HCT116 (cell line): Measurements from ENCODE around the gene SLC35G6. TPM values are rescaled to one million over a fixed set of nuclear protein-coding genes. Genes with fewer than 3 reads are reported as not detected.

Experiments used
- ATAC-seq: fragments of 200-7000 bp; cut with Tn5 transposase; 2 replicates; pipeline ENCODE4 v1.9.1; 2020; ENCODE audit warnings: mild to moderate bottlenecking, moderate library complexity
- BruUV-seq: library from RNA; stranded (reverse); fragments of 400-500 nt; replicated peaks from 2 replicates; lab custom pipeline; 2021; lab: Mats Ljungman, UMichigan
- CTCF ChIA-PET: fragments of 300-600 bp; sonication (Branson Sonifier 250); formaldehyde crosslinking; loops from one replicate; lab custom pipeline; 2021; ENCODE audit warnings: antibody characterized with exemption; lab: Charles Lee
- POLR2A ChIA-PET: fragments of 300-600, 350-600 bp; sonication (Branson Sonifier 250); formaldehyde crosslinking; loops from one replicate; lab custom pipeline; 2021; ENCODE audit warnings: antibody characterized with exemption; lab: Charles Lee
- RAD21 ChIA-PET, 2 experiments: fragments of 300-600 bp; sonication (Branson Sonifier 250); formaldehyde crosslinking; loops; one replicate each; lab custom pipeline; 2023; ENCODE audit warnings: low total read pairs in 2 of 2; ENCODE audit not compliant: uncharacterized antibody in 2 of 2, unreplicated experiment in 2 of 2, low non-redundant PET in 1 of 2; lab: Charles Lee
- DNase-seq: peaks from one replicate; pipeline ENCODE4 v3.0.0-alpha.2; 2010; ENCODE audit warnings: low read depth, low spot score
- H2AFZ ChIP-seq: fragments of 200-600 bp; shearing (Covaris generic), sonication (generic); 2 replicates; pipeline ENCODE4 v1.6.1; 2017; ENCODE audit warnings: low read depth, mixed run types, mixed read lengths, antibody characterized with exemption, low read length; ENCODE audit not compliant: poor library complexity, severe bottlenecking
- H3K27ac ChIP-seq: 2 replicates; pipeline ENCODE4 v1.5.1; 2012; ENCODE audit warnings: low read depth, low read length
- H3K27me3 ChIP-seq: fragments of 200-600 bp; sonication (generic); 2 replicates; pipeline ENCODE4 v1.6.1; 2016; ENCODE audit warnings: mixed run types, low read length, mixed read lengths; ENCODE audit not compliant: insufficient read depth
- H3K36me3 ChIP-seq, 2 experiments: fragments of 200-500 bp in 1 of 2; fragments of 200-600 bp in 1 of 2; sonication (Bioruptor generic) in 1 of 2; sonication (generic) in 1 of 2; 2 replicates each; pipeline versions ENCODE4 v1.5.1 to v1.6.1; 2014 to 2016; ENCODE audit warnings: low read length in 2 of 2, inconsistent platforms in 1 of 2, mixed read lengths in 1 of 2, mixed run types in 1 of 2; ENCODE audit not compliant: insufficient read depth in 2 of 2, control insufficient read depth in 1 of 2
- H3K4me1 ChIP-seq, 2 experiments: fragments of 200-600 bp in 1 of 2; sonication (generic) in 1 of 2; 2 replicates each; pipeline versions ENCODE4 v1.5.1 to v1.6.1; 2012 to 2017; ENCODE audit warnings: low read length in 2 of 2, inconsistent platforms in 1 of 2, mild to moderate bottlenecking in 1 of 2, mixed read lengths in 1 of 2, mixed run types in 1 of 2, moderate library complexity in 1 of 2; ENCODE audit not compliant: insufficient read depth in 2 of 2, control insufficient read depth in 1 of 2
- H3K4me2 ChIP-seq: fragments of 200-600 bp; sonication (generic); 2 replicates; pipeline ENCODE4 v1.6.1; 2017; ENCODE audit warnings: mixed run types, low read length, mixed read lengths
- H3K4me3 ChIP-seq, 2 experiments: fragments of 200-600 bp in 1 of 2; sonication (generic) in 1 of 2; replicated peaks in 1 of 2; 2 replicates each; pipeline ENCODE4 v1.5.1; 2011 to 2016; ENCODE audit warnings: low read length in 2 of 2, control low read depth in 1 of 2, low read depth in 1 of 2, mild to moderate bottlenecking in 1 of 2, mixed read lengths in 1 of 2, mixed run types in 1 of 2
- H3K79me2 ChIP-seq: fragments of 200-600 bp; sonication (generic); 2 replicates; pipeline ENCODE4 v1.6.1; 2017; ENCODE audit warnings: mild to moderate bottlenecking, mixed run types, low read length, moderate library complexity, mixed read lengths; ENCODE audit not compliant: insufficient read depth
- H3K9ac ChIP-seq: fragments of 200-600 bp; sonication (generic); 2 replicates; pipeline ENCODE4 v1.6.1; 2016; ENCODE audit warnings: low read length, mixed read lengths
- H3K9me2 ChIP-seq: fragments of 200-600 bp; sonication (generic), shearing (Covaris generic); 2 replicates; pipeline ENCODE4 v1.6.1; 2017; ENCODE audit warnings: mixed run types, mild to moderate bottlenecking, moderate library complexity; ENCODE audit not compliant: insufficient read depth
- H3K9me3 ChIP-seq, 2 experiments: fragments of 200-500 bp in 1 of 2; fragments of 200-600 bp in 1 of 2; sonication (Bioruptor generic) in 1 of 2; sonication (generic) in 1 of 2; 2 replicates each; pipeline ENCODE4 v1.6.1; 2014 to 2017; ENCODE audit warnings: low read length in 2 of 2, mixed read lengths in 2 of 2, inconsistent platforms in 1 of 2, low read depth in 1 of 2, mild to moderate bottlenecking in 1 of 2, mixed run types in 1 of 2, moderate library complexity in 1 of 2; ENCODE audit not compliant: control insufficient read depth in 1 of 2, insufficient read depth in 1 of 2
- H4K20me1 ChIP-seq: fragments of 200-600 bp; sonication (generic), shearing (Covaris generic); 2 replicates; pipeline ENCODE4 v1.6.1; 2017; ENCODE audit warnings: mixed run types, mild to moderate bottlenecking, moderate library complexity; ENCODE audit not compliant: insufficient read depth
- CBX3 ChIP-seq: IDR thresholded peaks from 2 replicates; pipeline ENCODE4 v1.6.1; 2012; ENCODE audit warnings: low read depth
- CEBPB ChIP-seq: IDR thresholded peaks from 2 replicates; pipeline ENCODE4 v1.6.1; 2012; ENCODE audit warnings: low read depth
- EGR1 ChIP-seq: IDR thresholded peaks from 2 replicates; pipeline ENCODE4 v1.6.1; 2012; ENCODE audit warnings: low read depth
- ELF1 ChIP-seq: IDR thresholded peaks from 2 replicates; pipeline ENCODE4 v1.6.1; 2012; ENCODE audit warnings: low read depth, borderline replicate concordance
- EZH2 ChIP-seq: fragments of 200-600 bp; sonication (generic); IDR thresholded peaks from 2 replicates; pipeline ENCODE4 v1.6.1; 2017; ENCODE audit warnings: antibody characterized with exemption, mixed run types
- JUND ChIP-seq: IDR thresholded peaks from 2 replicates; pipeline ENCODE4 v1.6.1; 2012
- SIN3A ChIP-seq: IDR thresholded peaks from 2 replicates; pipeline ENCODE4 v1.6.1; 2012; ENCODE audit warnings: low read depth
- SP1 ChIP-seq: IDR thresholded peaks from 2 replicates; pipeline ENCODE4 v1.6.1; 2012; ENCODE audit warnings: low read depth
- SRF ChIP-seq: IDR thresholded peaks from 2 replicates; pipeline ENCODE4 v1.6.1; 2012; ENCODE audit warnings: low read depth
- TCF7L2 ChIP-seq: IDR thresholded peaks from 2 replicates; pipeline ENCODE4 v1.7.0; 2011; ENCODE audit warnings: borderline replicate concordance, inconsistent platforms; ENCODE audit not compliant: insufficient read depth, insufficient read length; ENCODE audit errors: extremely low read depth
- YY1 ChIP-seq: IDR thresholded peaks from 2 replicates; pipeline ENCODE4 v1.6.1; 2011; ENCODE audit warnings: low read length, low read depth, moderate library complexity, mild to moderate bottlenecking; ENCODE audit not compliant: insufficient replicate concordance; ENCODE audit errors: extremely low read depth
- ZFX ChIP-seq: fragments of 450-650 bp; IDR thresholded peaks from 2 replicates; pipeline ENCODE4 v1.6.1; 2017
- intact Hi-C: fragments of 100-400 bp; cut with micrococcal nuclease; formaldehyde crosslinking; loops from 2 replicates; pipeline ENCODE4 v1.10.0; 2022
- total RNA-seq: library from RNA; stranded (reverse); gene quantifications from one replicate; pipeline ENCODE4 v1.2.1, GENCODE V29; 2021; ENCODE audit not compliant: unreplicated experiment
- TF ChIP-seq, protein P1 (sequence below): IDR thresholded peaks from 2 replicates; pipeline ENCODE4 v1.6.1; 2012; ENCODE audit warnings: low read depth

Gene SLC35G6
- total RNA-seq, 1 experiment from 2014 or later = not detected

GRCh38 chr17:7440113-7440833, 41.0 kb upstream of the SLC35G6 start:
- Histone ChIP-seq H3K4me2 (no peak overlapping the region), H3K27me3 (no peaks in the 10 kb centered on the region), H3K27ac (no peak overlapping the region), H3K36me3 (no peaks in the 10 kb centered on the region), H3K9ac (no peak overlapping the region), H3K9me3 (no peaks in the 10 kb centered on the region), H4K20me1 (no peaks in the 10 kb centered on the region), H3K4me3 (no peak overlapping the region), H3K79me2 (no peaks in the 10 kb centered on the region), H2AFZ (no peak overlapping the region), H3K9me2 (no peaks in the 10 kb centered on the region), H3K4me1 (peaks cover 25 to 43% of the 10 kb centered on the region in 2 experiments)
- RAD21 ChIA-PET = no interaction called here
- TF ChIP-seq TCF7L2 = no peak
- no peak for TF ChIP-seq ELF1
- no peak for TF ChIP-seq SRF
- TF ChIP-seq YY1 = no peak
- POLR2A ChIA-PET = interaction anchor here (0.6 kb wide), 1 partner anchor 176 kb away, joined by 3 read pairs; no protein-coding TSS in a partner anchor
- intact Hi-C loops = no loop called here
- CTCF ChIA-PET = interaction anchor here (0.5 kb wide), 1 partner anchor 159 kb away, joined by 4 read pairs; the partner anchor contains the start of gene SLC2A4
- DNase-seq (no peak), ATAC-seq (no peak)
- no TSS peak for BruUV-seq

GRCh38 chr17:7440834-7441195, 40.4 kb upstream of the SLC35G6 start:
- CTCF ChIA-PET = no interaction called here

More at GRCh38 chr17:7440834-7441195, 40.4 kb upstream of the SLC35G6 start:
- TF ChIP-seq ZFX (no peak), JUND (no peak), SRF (no peak), SIN3A (no peak), EZH2 (no peak), TCF7L2 (no peak), ELF1 (no peak), CBX3 (no peak), EGR1 (no peak), CEBPB (no peak), SP1 (no peak)
- TF ChIP-seq, protein P1, sequence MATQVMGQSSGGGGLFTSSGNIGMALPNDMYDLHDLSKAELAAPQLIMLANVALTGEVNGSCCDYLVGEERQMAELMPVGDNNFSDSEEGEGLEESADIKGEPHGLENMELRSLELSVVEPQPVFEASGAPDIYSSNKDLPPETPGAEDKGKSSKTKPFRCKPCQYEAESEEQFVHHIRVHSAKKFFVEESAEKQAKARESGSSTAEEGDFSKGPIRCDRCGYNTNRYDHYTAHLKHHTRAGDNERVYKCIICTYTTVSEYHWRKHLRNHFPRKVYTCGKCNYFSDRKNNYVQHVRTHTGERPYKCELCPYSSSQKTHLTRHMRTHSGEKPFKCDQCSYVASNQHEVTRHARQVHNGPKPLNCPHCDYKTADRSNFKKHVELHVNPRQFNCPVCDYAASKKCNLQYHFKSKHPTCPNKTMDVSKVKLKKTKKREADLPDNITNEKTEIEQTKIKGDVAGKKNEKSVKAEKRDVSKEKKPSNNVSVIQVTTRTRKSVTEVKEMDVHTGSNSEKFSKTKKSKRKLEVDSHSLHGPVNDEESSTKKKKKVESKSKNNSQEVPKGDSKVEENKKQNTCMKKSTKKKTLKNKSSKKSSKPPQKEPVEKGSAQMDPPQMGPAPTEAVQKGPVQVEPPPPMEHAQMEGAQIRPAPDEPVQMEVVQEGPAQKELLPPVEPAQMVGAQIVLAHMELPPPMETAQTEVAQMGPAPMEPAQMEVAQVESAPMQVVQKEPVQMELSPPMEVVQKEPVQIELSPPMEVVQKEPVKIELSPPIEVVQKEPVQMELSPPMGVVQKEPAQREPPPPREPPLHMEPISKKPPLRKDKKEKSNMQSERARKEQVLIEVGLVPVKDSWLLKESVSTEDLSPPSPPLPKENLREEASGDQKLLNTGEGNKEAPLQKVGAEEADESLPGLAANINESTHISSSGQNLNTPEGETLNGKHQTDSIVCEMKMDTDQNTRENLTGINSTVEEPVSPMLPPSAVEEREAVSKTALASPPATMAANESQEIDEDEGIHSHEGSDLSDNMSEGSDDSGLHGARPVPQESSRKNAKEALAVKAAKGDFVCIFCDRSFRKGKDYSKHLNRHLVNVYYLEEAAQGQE = no peak
- intact Hi-C loops = no loop called here
- POLR2A ChIA-PET = interaction anchor here (0.6 kb wide), 1 partner anchor 286 kb away, joined by 3 read pairs; no protein-coding TSS in a partner anchor
- Histone ChIP-seq H3K4me1 (peaks cover 27 to 43% of the 10 kb centered on the region in 2 experiments), H3K27ac (no peak overlapping the region), H3K27me3 (no peaks in the 10 kb centered on the region), H3K9ac (no peak overlapping the region), H3K9me2 (no peaks in the 10 kb centered on the region), H3K79me2 (no peaks in the 10 kb centered on the region), H4K20me1 (no peaks in the 10 kb centered on the region), H3K9me3 (no peaks in the 10 kb centered on the region), H3K4me3 (no peak overlapping the region), H2AFZ (no peak overlapping the region), H3K36me3 (no peaks in the 10 kb centered on the region), H3K4me2 (no peak overlapping the region)
- DNase-seq (no peak), ATAC-seq (no peak)
- BruUV-seq = no TSS peak
- RAD21 ChIA-PET = no interaction called here
